ENCODE results near the gene EXT2.

EXT2 gene

DNA sequence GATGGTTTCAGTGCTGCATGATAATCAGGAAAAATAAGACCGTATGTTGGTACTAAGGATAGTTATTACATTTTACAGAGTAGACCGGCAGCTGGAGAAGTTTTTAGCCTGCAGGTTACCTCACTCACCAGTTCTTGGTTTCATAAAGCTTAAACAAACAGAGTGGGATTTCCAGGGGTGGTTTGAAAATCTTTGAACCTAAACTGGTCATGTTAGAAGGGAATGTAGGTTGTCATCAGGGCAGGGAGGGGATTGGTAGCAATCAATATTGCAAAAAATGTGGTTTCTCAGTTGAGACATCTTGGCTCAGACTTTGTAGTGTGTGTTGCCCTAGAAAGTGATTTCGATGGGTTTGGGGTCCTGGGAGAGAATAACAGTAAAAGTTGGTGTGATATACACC, 17.5 kb downstream of the EXT2 start:
- Histone ChIP-seq H3K36me3 (ENCODE audit: insufficient read depth) (no peaks in the 10 kb centered on the region), H3K27ac (no peak overlapping the region), H3K4me1 (ENCODE audit: low read depth, poor library complexity, severe bottlenecking) (peaks cover 31% of the 10 kb centered on the region), H3K27me3 (ENCODE audit: insufficient read depth, low read depth) (no peaks in the 10 kb centered on the region), H3K4me2 (peak overlapping the region; percentile 29; the same call in 1 of the 2 replicates), H3K79me2 (ENCODE audit: insufficient read depth, low read depth) (no peaks in the 10 kb centered on the region), H2AFZ (ENCODE audit: low read depth) (no peak overlapping the region), H4K20me1 (ENCODE audit: insufficient read depth) (no peaks in the 10 kb centered on the region; the same call in 1 of the 2 replicates), H3K9ac (no peak overlapping the region), H3K4me3 (IDR thresholded peaks at IDR 0.05; ENCODE audit: insufficient read depth, low read depth, low read length) (no peak overlapping the region)
- no peak for TF ChIP-seq CTCF (conservative IDR thresholded peaks at IDR 0.05; ENCODE audit: low read depth, low read length)

DNA sequence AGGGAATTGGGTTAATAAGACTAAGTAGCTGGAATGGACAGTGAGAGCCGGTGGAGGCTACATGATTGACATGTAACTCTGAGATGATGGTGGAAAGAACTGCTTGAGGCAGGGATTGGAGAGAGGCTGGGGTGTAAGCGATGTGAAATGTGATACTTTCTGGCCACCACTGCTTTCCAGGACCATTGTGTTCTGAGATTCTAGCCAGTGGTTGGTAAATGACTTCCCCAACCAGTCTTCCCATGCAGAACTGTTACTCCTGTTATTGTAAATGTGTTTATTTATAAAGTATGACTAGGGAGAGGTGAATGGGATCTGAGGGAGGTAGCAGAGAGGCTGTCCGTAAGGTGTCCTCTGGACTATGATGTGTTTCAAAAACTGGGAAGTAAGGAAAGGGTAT, 18.1 kb downstream of the EXT2 start:
- Histone ChIP-seq H3K27ac (no peak overlapping the region), H2AFZ (ENCODE audit: low read depth) (no peak overlapping the region), H3K36me3 (ENCODE audit: insufficient read depth) (no peaks in the 10 kb centered on the region)

GRCh38 chr11:44116234-44116830, 20.9 kb downstream of the EXT2 start:
- Histone ChIP-seq H3K36me3 (ENCODE audit: insufficient read depth) (no peaks in the 10 kb centered on the region), H2AFZ (ENCODE audit: low read depth) (no peak overlapping the region), H4K20me1 (ENCODE audit: insufficient read depth) (no peaks in the 10 kb centered on the region; the same call in 1 of the 2 replicates), H3K4me3 (IDR thresholded peaks at IDR 0.05; ENCODE audit: insufficient read depth, low read depth, low read length) (no peak overlapping the region), H3K27me3 (ENCODE audit: insufficient read depth, low read depth) (no peaks in the 10 kb centered on the region), H3K4me1 (ENCODE audit: low read depth, poor library complexity, severe bottlenecking) (peaks cover 26% of the 10 kb centered on the region), H3K9ac (no peak overlapping the region), H3K27ac (no peak overlapping the region), H3K79me2 (ENCODE audit: insufficient read depth, low read depth) (no peaks in the 10 kb centered on the region), H3K4me2 (no peak overlapping the region)
- TF ChIP-seq CTCF (conservative IDR thresholded peaks at IDR 0.05; ENCODE audit: low read depth, low read length) = no peak

More for the DNA sequence above, 18.1 kb downstream of the EXT2 start:
- Histone ChIP-seq H3K9ac (no peak overlapping the region), H3K4me2 (peak overlapping the region; percentile 29; the same call in 1 of the 2 replicates), H3K4me1 (ENCODE audit: low read depth, poor library complexity, severe bottlenecking) (peaks cover 31% of the 10 kb centered on the region), H4K20me1 (ENCODE audit: insufficient read depth) (no peaks in the 10 kb centered on the region; the same call in 1 of the 2 replicates), H3K4me3 (IDR thresholded peaks at IDR 0.05; ENCODE audit: insufficient read depth, low read depth, low read length) (no peak overlapping the region), H3K79me2 (ENCODE audit: insufficient read depth, low read depth) (no peaks in the 10 kb centered on the region), H3K27me3 (ENCODE audit: insufficient read depth, low read depth) (no peaks in the 10 kb centered on the region)
- TF ChIP-seq CTCF (conservative IDR thresholded peaks at IDR 0.05; ENCODE audit: low read depth, low read length) = no peak

GRCh38 chr11:44120169-44120568, 24.7 kb downstream of the EXT2 start:
- no peak overlapping the region for H3K4me3 ChIP-seq (IDR thresholded peaks at IDR 0.05; ENCODE audit: insufficient read depth, low read depth, low read length)
- no peak overlapping the region for H3K9ac ChIP-seq
- no peaks in the 10 kb centered on the region for H4K20me1 ChIP-seq (ENCODE audit: insufficient read depth)
- H3K27ac ChIP-seq = no peak overlapping the region
- TF ChIP-seq CTCF (conservative IDR thresholded peaks at IDR 0.05; ENCODE audit: low read depth, low read length) = peak; percentile 40; the same call in 1 of the 2 replicates
- H3K4me1 ChIP-seq (ENCODE audit: low read depth, poor library complexity, severe bottlenecking) = no peaks in the 10 kb centered on the region
- H3K27me3 ChIP-seq (ENCODE audit: insufficient read depth, low read depth) = no peaks in the 10 kb centered on the region
- H2AFZ ChIP-seq (ENCODE audit: low read depth) = no peak overlapping the region
- no peaks in the 10 kb centered on the region for H3K36me3 ChIP-seq (ENCODE audit: insufficient read depth)
- H3K79me2 ChIP-seq (ENCODE audit: insufficient read depth, low read depth) = no peaks in the 10 kb centered on the region
- H3K4me2 ChIP-seq = no peak overlapping the region

All from KMS-11 (cell line).